Endothelial cell of umbilical vein (primary cell): ENCODE measurements around the gene ALDH1A3. TPM values are rescaled to one million over a fixed set of nuclear protein-coding genes. Genes with fewer than 3 reads are reported as not detected.

Source experiments
- BruUV-seq: library from RNA; stranded (reverse); fragments of 400-500 nt; replicated peaks from 2 replicates; lab custom pipeline; 2021; lab: Mats Ljungman, UMichigan
- CTCF ChIA-PET: fragments of 300-600, 350-600 bp; sonication (Branson Sonifier 250); formaldehyde crosslinking; loops from one replicate; lab custom pipeline; 2021; ENCODE audit warnings: antibody characterized with exemption, inconsistent platforms; lab: Charles Lee
- POLR2A ChIA-PET: fragments of 300-600, 350-600 bp; sonication (Branson Sonifier 250); formaldehyde crosslinking; loops from one replicate; lab custom pipeline; 2021; ENCODE audit warnings: antibody characterized with exemption, inconsistent platforms; lab: Charles Lee
- DNase-seq: peaks from one replicate; pipeline ENCODE4 v3.0.0-alpha.2; 2011; ENCODE audit warnings: low read depth, low spot score
- FAIRE-seq: peaks from 2 replicates; lab custom pipeline; 2011; peaks lifted over from hg19 to GRCh38; lab: Jason Lieb, UNC
- H2AFZ ChIP-seq: 2 replicates; pipeline ENCODE4 v1.6.0; 2012; ENCODE audit warnings: low read depth, low read length, control low read depth, inconsistent platforms
- H3K27ac ChIP-seq: 2 replicates; pipeline ENCODE4 v1.5.1; 2011; ENCODE audit warnings: low read depth, mild to moderate bottlenecking, control low read depth, low read length, moderate library complexity; ENCODE audit not compliant: insufficient read depth
- H3K27me3 ChIP-seq, 2 experiments: 2 replicates each; pipeline versions ENCODE4 v1.6.0 to v1.6.1; 2011; ENCODE audit warnings: low read length in 2 of 2, mixed read lengths in 1 of 2; ENCODE audit not compliant: control insufficient read depth in 2 of 2, insufficient read depth in 2 of 2
- H3K36me3 ChIP-seq, 2 experiments: 2 replicates in 1 of 2; 3 replicates in 1 of 2; pipeline ENCODE4 v1.5.1; 2011; ENCODE audit warnings: low read length in 2 of 2, mild to moderate bottlenecking in 1 of 2, moderate library complexity in 1 of 2; ENCODE audit not compliant: control insufficient read depth in 2 of 2, insufficient read depth in 2 of 2; ENCODE audit errors: extremely low read depth in 1 of 2
- H3K4me1 ChIP-seq: 3 replicates; pipeline ENCODE4 v1.5.1; 2011; ENCODE audit warnings: mild to moderate bottlenecking, low read length; ENCODE audit not compliant: control insufficient read depth, insufficient read depth; ENCODE audit errors: extremely low read depth
- H3K4me2 ChIP-seq: 2 replicates; pipeline ENCODE4 v1.6.1; 2011; ENCODE audit warnings: low read length, control low read depth, mixed read lengths; ENCODE audit not compliant: insufficient read depth
- H3K4me3 ChIP-seq, 3 experiments: fragments of 200-600 bp in 1 of 3; sonication (generic), shearing (Covaris generic) in 1 of 3; replicated peaks in 1 of 3; 2 replicates each; pipeline ENCODE4 v1.5.1; 2011 to 2016; ENCODE audit warnings: control low read depth in 3 of 3, low read length in 3 of 3, mild to moderate bottlenecking in 2 of 3, inconsistent platforms in 1 of 3, low read depth in 1 of 3, moderate library complexity in 1 of 3; ENCODE audit not compliant: insufficient read depth in 1 of 3
- H3K79me2 ChIP-seq: 2 replicates; pipeline ENCODE4 v1.6.0; 2012; ENCODE audit warnings: low read length, inconsistent platforms; ENCODE audit not compliant: control insufficient read depth, insufficient read depth
- H3K9ac ChIP-seq: replicated peaks from 2 replicates; pipeline ENCODE3; 2011; ENCODE audit warnings: low read length, control low read depth; ENCODE audit not compliant: insufficient read depth; ENCODE audit errors: extremely low read depth
- H3K9me1 ChIP-seq: replicated peaks from 3 replicates; pipeline ENCODE4 v1.6.0; 2011; ENCODE audit warnings: mild to moderate bottlenecking, low read length; ENCODE audit not compliant: control insufficient read depth, insufficient read depth; ENCODE audit errors: extremely low read depth
- H3K9me3 ChIP-seq: replicated peaks from 2 replicates; pipeline ENCODE4 v1.5.1; 2012; ENCODE audit warnings: low read length, inconsistent platforms; ENCODE audit not compliant: control insufficient read depth, insufficient read depth
- H4K20me1 ChIP-seq: replicated peaks from 2 replicates; pipeline ENCODE3; 2011; ENCODE audit warnings: mild to moderate bottlenecking, low read length; ENCODE audit not compliant: control insufficient read depth, insufficient read depth; ENCODE audit errors: extremely low read depth
- EZH2 ChIP-seq: IDR thresholded peaks from 2 replicates; pipeline ENCODE4 v1.6.1; 2012; ENCODE audit warnings: borderline replicate concordance, low read depth, mild to moderate bottlenecking, moderate library complexity, low read length, inconsistent platforms; ENCODE audit not compliant: severe bottlenecking
- FOS ChIP-seq: IDR thresholded peaks from 2 replicates; pipeline ENCODE4 v1.6.1; 2011; ENCODE audit warnings: mild to moderate bottlenecking, low read length, moderate library complexity, borderline replicate concordance; ENCODE audit not compliant: insufficient read depth
- GATA2 ChIP-seq: IDR thresholded peaks from 2 replicates; pipeline ENCODE4 v1.7.0; 2011; ENCODE audit warnings: low read depth, mild to moderate bottlenecking, moderate library complexity, mixed read lengths, low read length; ENCODE audit not compliant: insufficient read length, insufficient read depth
- JUN ChIP-seq: IDR thresholded peaks from 2 replicates; pipeline ENCODE4 v1.6.1; 2011; ENCODE audit warnings: borderline replicate concordance, low read depth; ENCODE audit not compliant: insufficient read length, insufficient read depth
- MAX ChIP-seq: IDR thresholded peaks from 2 replicates; pipeline ENCODE4 v1.6.1; 2011; ENCODE audit not compliant: insufficient read depth, insufficient read length
- MYC ChIP-seq: IDR thresholded peaks from one replicate; pipeline ENCODE4 v1.6.1; 2011; ENCODE audit warnings: mild to moderate bottlenecking, low read depth, low read length
- POLR2A ChIP-seq: IDR thresholded peaks from 2 replicates; pipeline ENCODE4 v1.6.1; 2012; ENCODE audit warnings: low read depth, mild to moderate bottlenecking, control low read depth, low read length
- POLR2AphosphoS5 ChIP-seq: IDR thresholded peaks from 2 replicates; pipeline ENCODE4 v1.6.1; 2012; ENCODE audit warnings: low read depth, mild to moderate bottlenecking, control low read depth, low read length, moderate library complexity; ENCODE audit not compliant: insufficient read depth
- dilution Hi-C: fragments of 300-500 bp; cut with MboI; formaldehyde crosslinking; loops from one replicate; pipeline ENCODE4 v1.15.0; 2019; ENCODE audit warnings: low sequenced_read_pairs; ENCODE audit not compliant: extremely low pct_ligation_motif_present
- intact Hi-C: fragments of 100-400 bp; cut with micrococcal nuclease; formaldehyde crosslinking; loops from one replicate; pipeline ENCODE4 v1.10.0; 2022
- polyA plus RNA-seq, 4 experiments: library from polyadenylated mRNA; depleted of rRNA in 3 of 4; stranded (reverse) in 3 of 4; unstranded in 1 of 4; fragments of >200 nt; gene quantifications; 2 replicates each; pipeline versions ENCODE4 v1.2.1 to v1.2.3, GENCODE V29; 2011 to 2012; ENCODE audit warnings: missing spikeins in 1 of 4
- total RNA-seq: library from RNA; stranded (reverse); gene quantifications from 2 replicates; pipeline ENCODE4 v1.2.3, GENCODE V29; 2021
- TF ChIP-seq, protein P1 (sequence below), 2 donors: IDR thresholded peaks; 1 replicate in 1 of 2; 2 replicates in 1 of 2; pipeline ENCODE4 v1.5.1; 2011; ENCODE audit warnings: low read length in 2 of 2, mild to moderate bottlenecking in 2 of 2, moderate library complexity in 2 of 2, control low read depth in 1 of 2, inconsistent platforms in 1 of 2, low read depth in 1 of 2; ENCODE audit not compliant: insufficient read depth in 1 of 2; ENCODE audit errors: extremely low read depth in 1 of 2

The ALDH1A3 gene
- total and polyA plus RNA-seq, 2 donors (not counting 3 experiments of a cell fraction or from before 2014, with no cell fraction given) = 2.8 to 5.8 TPM

GRCh38 chr15:100831467-100831866 lies 48.2 kb upstream of the ALDH1A3 start:
- no peak for FAIRE-seq
- CTCF ChIA-PET = no interaction called here
- no peak overlapping the region for H3K4me3 ChIP-seq
- DNase-seq = no peak
- no peak overlapping the region for H3K27ac ChIP-seq
- no peaks in the 10 kb centered on the region for H3K9me1 ChIP-seq
- no peaks in the 10 kb centered on the region for H4K20me1 ChIP-seq
- H3K36me3 ChIP-seq = no peaks in the 10 kb centered on the region
- H2AFZ ChIP-seq = no peak overlapping the region
- no peak overlapping the region for H3K9ac ChIP-seq
- TF ChIP-seq JUN = no peak
- no peak for TF ChIP-seq GATA2
- TF ChIP-seq, protein P1, sequence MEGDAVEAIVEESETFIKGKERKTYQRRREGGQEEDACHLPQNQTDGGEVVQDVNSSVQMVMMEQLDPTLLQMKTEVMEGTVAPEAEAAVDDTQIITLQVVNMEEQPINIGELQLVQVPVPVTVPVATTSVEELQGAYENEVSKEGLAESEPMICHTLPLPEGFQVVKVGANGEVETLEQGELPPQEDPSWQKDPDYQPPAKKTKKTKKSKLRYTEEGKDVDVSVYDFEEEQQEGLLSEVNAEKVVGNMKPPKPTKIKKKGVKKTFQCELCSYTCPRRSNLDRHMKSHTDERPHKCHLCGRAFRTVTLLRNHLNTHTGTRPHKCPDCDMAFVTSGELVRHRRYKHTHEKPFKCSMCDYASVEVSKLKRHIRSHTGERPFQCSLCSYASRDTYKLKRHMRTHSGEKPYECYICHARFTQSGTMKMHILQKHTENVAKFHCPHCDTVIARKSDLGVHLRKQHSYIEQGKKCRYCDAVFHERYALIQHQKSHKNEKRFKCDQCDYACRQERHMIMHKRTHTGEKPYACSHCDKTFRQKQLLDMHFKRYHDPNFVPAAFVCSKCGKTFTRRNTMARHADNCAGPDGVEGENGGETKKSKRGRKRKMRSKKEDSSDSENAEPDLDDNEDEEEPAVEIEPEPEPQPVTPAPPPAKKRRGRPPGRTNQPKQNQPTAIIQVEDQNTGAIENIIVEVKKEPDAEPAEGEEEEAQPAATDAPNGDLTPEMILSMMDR (IDR thresholded peaks at IDR 0.05; ENCODE audit: extremely low read depth in 1 of 2, insufficient read depth in 1 of 2, low read depth in 1 of 2, low read length in 2 of 2) = no peak
- no peak for TF ChIP-seq MYC
- TF ChIP-seq FOS = no peak
- TF ChIP-seq MAX = no peak
- no peak for TF ChIP-seq POLR2A
- no peak for TF ChIP-seq EZH2
- no peak for TF ChIP-seq POLR2AphosphoS5
- H3K27me3 ChIP-seq = no peaks in the 10 kb centered on the region
- H3K4me2 ChIP-seq = no peak overlapping the region
- intact Hi-C loops (no loop called here), dilution Hi-C loops (no loop called here)
- BruUV-seq = no TSS peak
- H3K79me2 ChIP-seq = no peaks in the 10 kb centered on the region
- POLR2A ChIA-PET = no interaction called here
- H3K4me1 ChIP-seq = no peaks in the 10 kb centered on the region
- H3K9me3 ChIP-seq = no peaks in the 10 kb centered on the region
